ENCODE measurements around the gene NETO1. TPM values are rescaled to one million over a fixed set of nuclear protein-coding genes. Genes with fewer than 3 reads are reported as not detected.

Gene NETO1
- total and polyA plus RNA-seq, 2 donors (not counting 1 experiment from before 2014, with no cell fraction given) = 0.06 to 2.0 TPM

- Histone ChIP-seq H3K9me3 (ENCODE audit: control insufficient read depth, insufficient read depth, low read depth, low read length) (no peaks in the 10 kb centered on the region), H3K27me3 (ENCODE audit: control insufficient read depth, insufficient read depth, low read length) (no peaks in the 10 kb centered on the region), H3K36me3 (ENCODE audit: control insufficient read depth, insufficient read depth, low read length) (no peaks in the 10 kb centered on the region), H3K4me2 (ENCODE audit: extremely low read depth, insufficient read depth, low read length) (no peak overlapping the region), H3K9ac (ENCODE audit: insufficient read depth, low read length) (no peak overlapping the region), H3K4me1 (ENCODE audit: control insufficient read depth, extremely low read depth, insufficient read depth, low read length) (no peaks in the 10 kb centered on the region), H3K79me2 (ENCODE audit: control insufficient read depth, insufficient read depth, low read length) (no peaks in the 10 kb centered on the region), H3K27ac (ENCODE audit: insufficient read depth, low read length) (no peak overlapping the region), H4K20me1 (ENCODE audit: control insufficient read depth, extremely low read depth, insufficient read depth, low read length) (no peaks in the 10 kb centered on the region), H3K4me3 (replicated peaks in 1 of 4; ENCODE audit: control extremely low read depth in 1 of 4, insufficient read depth in 1 of 4, low read depth in 3 of 4, low read length in 4 of 4) (no peak overlapping the region), H2AFZ (ENCODE audit: low read length) (no peak overlapping the region)
- TF ChIP-seq EZH2 (IDR thresholded peaks at IDR 0.05; ENCODE audit: low read length, missing control alignments) (no peak), CTCF (conservative IDR thresholded peaks at IDR 0.05 in 1 of 2, IDR thresholded peaks at IDR 0.05 in 1 of 2; ENCODE audit: low read depth in 1 of 2, low read length in 2 of 2) (no peak)
- DNase-seq (ENCODE audit: low read depth in 2 of 2) = no peak
These were observed 27.7 kb downstream of the NETO1 start for GRCh38 chr18:72840109-72840508.

- Histone ChIP-seq H3K36me3 (ENCODE audit: control insufficient read depth, insufficient read depth, low read length) (no peaks in the 10 kb centered on the region), H3K79me2 (ENCODE audit: control insufficient read depth, insufficient read depth, low read length) (no peaks in the 10 kb centered on the region), H3K27ac (ENCODE audit: insufficient read depth, low read length) (no peak overlapping the region), H3K4me3 (replicated peaks in 1 of 4; ENCODE audit: control extremely low read depth in 1 of 4, insufficient read depth in 1 of 4, low read depth in 3 of 4, low read length in 4 of 4) (no peak overlapping the region), H4K20me1 (ENCODE audit: control insufficient read depth, extremely low read depth, insufficient read depth, low read length) (no peaks in the 10 kb centered on the region), H3K4me1 (ENCODE audit: control insufficient read depth, extremely low read depth, insufficient read depth, low read length) (no peaks in the 10 kb centered on the region), H3K4me2 (ENCODE audit: extremely low read depth, insufficient read depth, low read length) (no peak overlapping the region), H3K9ac (ENCODE audit: insufficient read depth, low read length) (no peak overlapping the region), H3K27me3 (ENCODE audit: control insufficient read depth, insufficient read depth, low read length) (no peaks in the 10 kb centered on the region), H2AFZ (ENCODE audit: low read length) (no peak overlapping the region), H3K9me3 (ENCODE audit: control insufficient read depth, insufficient read depth, low read depth, low read length) (no peaks in the 10 kb centered on the region)
- no peak for TF ChIP-seq EZH2 (IDR thresholded peaks at IDR 0.05; ENCODE audit: low read length, missing control alignments)
- TF ChIP-seq CTCF (conservative IDR thresholded peaks at IDR 0.05 in 1 of 2, IDR thresholded peaks at IDR 0.05 in 1 of 2; ENCODE audit: low read depth in 1 of 2, low read length in 2 of 2) = no peak
- no peak for DNase-seq (ENCODE audit: low read depth in 2 of 2)
These were observed 33.1 kb downstream of the NETO1 start for GRCh38 chr18:72834731-72835130.

- H3K9me3 ChIP-seq (ENCODE audit: control insufficient read depth, insufficient read depth, low read depth, low read length) = no peaks in the 10 kb centered on the region
- H3K4me1 ChIP-seq (ENCODE audit: control insufficient read depth, extremely low read depth, insufficient read depth, low read length) = no peaks in the 10 kb centered on the region
- no peak overlapping the region for H3K9ac ChIP-seq (ENCODE audit: insufficient read depth, low read length)
- H3K27ac ChIP-seq (ENCODE audit: insufficient read depth, low read length) = no peak overlapping the region
- DNase-seq (ENCODE audit: low read depth in 2 of 2) = peak in 1 of 2 donors; percentile 54
- H4K20me1 ChIP-seq (ENCODE audit: control insufficient read depth, extremely low read depth, insufficient read depth, low read length) = no peaks in the 10 kb centered on the region
- H3K79me2 ChIP-seq (ENCODE audit: control insufficient read depth, insufficient read depth, low read length) = no peaks in the 10 kb centered on the region
- H3K36me3 ChIP-seq (ENCODE audit: control insufficient read depth, insufficient read depth, low read length) = no peaks in the 10 kb centered on the region
- no peaks in the 10 kb centered on the region for H3K27me3 ChIP-seq (ENCODE audit: control insufficient read depth, insufficient read depth, low read length)
- TF ChIP-seq CTCF (conservative IDR thresholded peaks at IDR 0.05 in 1 of 2, IDR thresholded peaks at IDR 0.05 in 1 of 2; ENCODE audit: low read depth in 1 of 2, low read length in 2 of 2) (no peak), EZH2 (IDR thresholded peaks at IDR 0.05; ENCODE audit: low read length, missing control alignments) (no peak)
- H3K4me3 ChIP-seq (replicated peaks in 1 of 4; ENCODE audit: control extremely low read depth in 1 of 4, insufficient read depth in 1 of 4, low read depth in 3 of 4, low read length in 4 of 4) = no peak overlapping the region
- H3K4me2 ChIP-seq (ENCODE audit: extremely low read depth, insufficient read depth, low read length) = no peak overlapping the region
- H2AFZ ChIP-seq (ENCODE audit: low read length) = no peak overlapping the region
These were observed 34.3 kb downstream of the NETO1 start for GRCh38 chr18:72833471-72833870.
